Neural progenitor cell (in vitro differentiated cells): Measurements from ENCODE around the gene PPARA.

Experiments
- CTCF ChIP-seq: fragments of 200-600 bp; sonication (generic); IDR thresholded peaks from 2 replicates; pipeline ENCODE4 v1.5.1; 2017; ENCODE audit warnings: antibody characterized with exemption, mild to moderate bottlenecking
- EZH2 ChIP-seq: fragments of 200-600 bp; sonication (generic); IDR thresholded peaks from 2 replicates; pipeline ENCODE4 v1.6.1; 2017; ENCODE audit warnings: antibody characterized with exemption, mild to moderate bottlenecking, moderate library complexity
- EZH2phosphoT487 ChIP-seq: fragments of 200-600 bp; sonication (generic); IDR thresholded peaks from 2 replicates; pipeline ENCODE4 v1.6.1; 2017; ENCODE audit warnings: antibody characterized with exemption

- TF ChIP-seq CTCF (no peak), EZH2 (no peak), EZH2phosphoT487 (no peak)
Observed at GRCh38 chr22:46274381-46274780, 124.1 kb downstream of the PPARA start.
